ENCODE measurements around the gene EFCAB6.

DNA sequence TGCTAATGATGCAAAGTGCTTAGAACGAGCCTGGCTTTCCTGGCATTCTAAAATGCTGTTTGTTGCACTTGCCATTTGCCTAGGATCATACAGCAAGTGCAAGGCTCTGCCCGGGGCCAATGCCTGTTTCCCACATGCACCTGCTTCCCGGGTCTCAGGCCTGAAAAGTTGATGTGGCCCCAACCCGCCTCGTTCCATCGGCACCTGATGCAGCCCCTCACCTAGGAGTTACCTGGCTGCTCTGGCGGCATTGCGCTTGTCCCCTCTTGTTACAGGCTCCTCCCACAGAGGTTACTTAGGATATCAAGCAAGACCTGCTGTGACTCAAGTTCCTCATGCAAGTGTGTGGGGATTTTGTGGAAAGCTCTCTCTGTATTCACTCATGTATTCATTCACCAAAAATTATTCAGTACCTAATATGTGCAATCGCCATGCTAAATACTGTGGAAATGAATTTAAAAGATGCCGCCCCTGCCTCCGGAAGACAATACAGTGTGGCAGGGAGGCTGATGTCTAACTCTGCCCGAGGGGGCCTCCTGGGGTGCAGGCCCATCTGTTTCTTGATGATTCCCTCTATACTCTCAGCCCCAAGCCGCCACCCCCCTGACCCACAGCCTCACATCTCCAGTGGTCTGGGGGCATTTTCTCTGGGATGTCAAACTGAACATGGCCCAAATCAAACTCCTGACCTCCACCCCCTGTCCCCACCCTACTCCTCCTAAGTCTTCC lies 184.5 kb downstream of the EFCAB6 start:
- TF ChIP-seq POLR2AphosphoS5 (IDR thresholded peaks at IDR 0.05; ENCODE audit: low read depth, low read length) = no peak
- TF ChIP-seq TAF1 (IDR thresholded peaks at IDR 0.05; ENCODE audit: borderline replicate concordance, low read depth, low read length) = no peak
- no peak for TF ChIP-seq POLR2A (IDR thresholded peaks at IDR 0.05; ENCODE audit: low read depth, low read length)
